Superior temporal gyrus (tissue), 1 donor: ENCODE results near the gene CAMK2N1.
"Not testable (repeated sequence)": the region's sequence is repeated elsewhere in the genome, so short reads cannot be mapped to it uniquely, and the experiment has no call there.

Source experiments
- DNase-seq: peaks from one replicate; pipeline ENCODE4 v3.0.0-alpha.2; 2016; ENCODE audit errors: extremely low spot score

The CAMK2N1 gene

DNA sequence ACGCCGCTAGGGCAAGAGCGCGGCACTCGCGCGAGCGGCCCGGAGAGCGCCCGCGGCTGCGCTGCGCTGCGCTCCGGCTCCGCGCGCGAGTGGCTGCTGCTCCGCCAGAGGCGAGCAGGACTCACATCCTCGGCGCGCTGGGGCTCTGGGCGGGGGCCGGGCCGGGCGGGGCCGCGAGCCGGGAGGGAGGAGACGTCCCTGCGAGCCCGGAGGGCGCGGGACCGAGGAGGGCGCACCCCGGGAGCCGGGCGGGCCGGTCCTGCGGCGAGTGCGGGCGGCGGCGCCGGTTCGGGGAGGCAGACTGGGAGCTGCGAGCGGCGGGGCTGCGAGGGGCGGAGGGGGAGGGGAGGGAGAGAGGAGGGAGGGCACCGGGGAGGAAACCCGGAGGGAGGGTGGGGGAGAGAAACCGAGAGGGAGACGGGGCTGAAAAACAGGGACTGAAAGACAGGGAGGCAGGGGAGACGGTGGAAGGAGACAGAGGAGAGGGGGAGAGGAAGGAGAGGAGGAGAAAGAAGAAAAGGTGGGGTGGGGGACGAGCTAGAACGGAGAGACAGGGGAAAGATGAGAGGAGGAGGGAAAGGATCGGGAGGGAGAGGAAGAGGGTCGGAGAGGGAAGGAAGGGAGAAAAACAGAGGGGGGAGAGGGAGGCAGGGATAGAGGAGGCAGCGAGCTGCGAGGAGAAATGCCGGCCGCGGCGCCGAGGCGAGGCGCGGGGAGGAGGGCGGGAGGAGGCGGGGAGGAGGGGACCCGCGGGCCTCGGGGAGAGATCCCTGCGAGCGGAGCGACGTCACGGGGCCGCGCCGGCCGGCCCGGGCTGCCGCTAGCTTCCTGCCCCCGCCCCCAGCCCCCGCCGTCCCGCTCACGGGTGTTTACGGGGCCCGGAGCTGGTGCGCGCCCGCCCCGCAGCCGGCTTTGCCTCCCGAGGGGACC is at the start of gene CAMK2N1:
TSS of gene CAMK2N1 (minus strand) at position 684 of the 930 bp plus-strand sequence. CDS start 831 bp downstream, outside the sequence.
- peak; percentile 79 for DNase-seq

DNA sequence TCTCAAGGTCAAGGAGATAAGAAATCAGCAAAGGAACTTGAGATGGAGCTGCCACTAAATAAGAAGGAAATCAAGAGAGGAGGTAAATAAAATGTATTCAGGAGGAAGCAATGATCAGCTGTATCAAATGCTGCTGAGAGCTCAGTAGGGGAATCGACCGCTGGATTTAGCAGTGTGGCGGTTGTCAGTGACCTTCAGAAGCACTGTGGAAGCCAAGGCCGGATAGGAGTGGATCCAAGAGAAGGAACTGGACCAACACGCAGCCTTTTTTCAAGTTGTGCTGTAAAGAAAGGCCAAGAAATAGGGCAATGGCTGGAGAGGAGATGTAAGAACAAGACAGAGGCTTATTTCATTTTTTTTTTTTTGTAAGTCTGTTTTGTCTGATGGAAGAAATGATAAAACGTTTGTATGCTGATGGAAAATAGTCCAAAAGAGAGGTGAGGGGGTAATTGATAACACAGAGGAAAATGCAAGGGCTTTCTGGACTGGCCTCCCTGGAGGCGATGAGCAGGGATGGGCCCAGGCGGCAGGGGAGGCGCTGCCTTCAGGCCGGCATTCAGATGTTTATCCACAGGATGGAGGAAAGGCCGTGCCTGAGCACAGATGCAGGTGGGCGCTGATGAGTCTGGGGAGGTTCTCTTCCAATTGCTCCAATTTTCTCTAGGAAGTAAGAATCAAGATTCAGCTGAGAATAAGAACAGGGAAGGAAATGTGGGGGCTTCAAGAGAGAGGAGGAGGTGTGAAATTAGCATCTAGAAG is 48.8 kb upstream of the CAMK2N1 start:
- no peak for DNase-seq

DNA sequence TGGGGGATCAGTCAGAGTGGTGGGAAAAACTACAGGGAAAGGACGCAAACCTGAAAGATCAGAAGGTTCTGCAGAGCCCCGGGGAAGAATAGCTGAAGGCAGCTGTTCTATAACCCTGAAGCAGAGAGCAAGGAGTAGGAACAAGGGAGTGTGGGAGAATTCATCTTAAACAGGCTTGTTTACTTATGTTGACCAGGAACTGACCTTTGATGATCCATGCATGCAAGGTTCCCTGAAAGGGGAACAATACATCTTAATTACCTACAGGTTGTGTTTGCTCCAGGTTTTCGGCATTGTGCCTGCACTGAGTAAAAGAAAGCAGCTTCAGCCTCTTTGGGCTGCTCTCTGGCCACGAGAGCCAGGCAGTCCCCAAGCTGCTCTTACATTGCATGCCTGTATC is 47.6 kb upstream of the CAMK2N1 start:
- DNase-seq = no peak

DNA sequence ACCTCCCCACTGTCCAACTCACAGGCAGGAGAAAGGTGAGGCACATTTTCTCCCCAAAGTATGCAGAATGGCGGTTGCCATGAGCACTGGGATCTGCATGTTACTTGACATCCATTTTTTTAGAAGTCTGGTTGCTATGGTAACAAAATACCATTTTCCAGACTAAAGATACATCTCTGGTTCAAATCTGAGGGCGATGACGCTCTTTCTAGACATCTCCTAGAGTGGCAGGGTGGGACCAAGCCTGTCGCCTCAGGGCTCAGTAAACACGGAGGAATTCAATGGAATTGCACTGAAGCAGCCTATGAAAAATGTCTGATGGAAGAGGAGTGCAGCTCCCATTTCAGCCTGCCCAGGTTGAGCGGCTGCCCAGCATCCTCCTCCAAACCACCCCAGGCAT is 44.9 kb upstream of the CAMK2N1 start:
- DNase-seq = peak; percentile 50

DNA sequence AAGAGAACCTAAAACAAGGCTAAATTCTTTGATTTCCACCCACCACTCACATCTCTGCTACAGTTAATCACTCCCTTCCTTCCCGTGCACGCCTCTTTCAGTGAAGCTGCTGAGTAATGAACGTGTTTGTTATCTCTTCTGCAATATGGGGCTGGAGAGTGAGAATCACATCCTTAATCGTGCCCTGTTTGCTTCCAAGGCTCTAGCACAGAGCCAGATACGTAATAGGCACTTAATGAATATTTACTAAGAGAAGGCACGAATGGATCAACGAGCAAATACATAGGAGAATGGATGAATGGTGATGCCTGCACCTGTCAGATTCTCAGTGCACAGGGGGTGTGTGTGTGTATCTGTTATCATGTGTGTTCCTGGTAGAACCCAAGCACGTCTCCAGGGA is 44.3 kb upstream of the CAMK2N1 start:
- peak; percentile 15 for DNase-seq

DNA sequence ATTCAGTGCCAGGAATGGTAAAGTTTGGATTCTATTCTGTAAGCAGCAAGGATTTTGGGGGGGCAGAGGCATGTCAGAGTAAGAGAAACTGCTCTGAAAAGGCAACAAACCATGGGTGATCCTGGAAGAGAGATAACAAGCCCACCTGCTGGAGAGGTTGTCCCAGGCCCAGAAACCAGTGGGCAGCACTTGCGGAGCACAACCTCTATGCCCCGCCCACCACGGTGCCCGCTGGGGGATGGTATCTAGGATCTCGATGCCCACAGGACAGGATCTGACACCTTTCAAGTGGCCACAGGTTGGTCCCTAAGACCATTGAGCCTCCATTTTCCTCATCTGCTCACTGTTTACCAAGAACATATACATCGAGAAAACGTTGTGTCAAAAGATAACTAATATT is 42.2 kb upstream of the CAMK2N1 start:
- no peak for DNase-seq

DNA sequence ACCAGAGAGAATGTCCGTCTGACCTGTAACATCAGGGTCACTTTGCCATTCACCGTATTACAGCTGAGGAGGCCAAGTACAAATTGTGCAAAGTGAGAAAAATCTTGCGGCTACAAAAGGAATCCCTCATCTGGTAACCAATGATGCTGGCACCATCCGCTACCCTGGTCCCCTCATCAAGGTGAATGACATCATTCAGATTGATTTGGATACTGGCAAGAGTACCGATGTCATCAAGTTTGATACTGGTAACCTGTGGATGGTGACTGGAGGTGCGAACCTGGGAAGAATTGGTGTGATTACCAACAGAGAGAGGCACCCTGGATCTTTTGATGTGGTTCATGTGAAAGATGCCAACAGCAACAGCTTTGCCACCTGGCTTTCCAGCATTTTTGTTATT is 40.3 kb upstream of the CAMK2N1 start:
- no peak for DNase-seq

DNA sequence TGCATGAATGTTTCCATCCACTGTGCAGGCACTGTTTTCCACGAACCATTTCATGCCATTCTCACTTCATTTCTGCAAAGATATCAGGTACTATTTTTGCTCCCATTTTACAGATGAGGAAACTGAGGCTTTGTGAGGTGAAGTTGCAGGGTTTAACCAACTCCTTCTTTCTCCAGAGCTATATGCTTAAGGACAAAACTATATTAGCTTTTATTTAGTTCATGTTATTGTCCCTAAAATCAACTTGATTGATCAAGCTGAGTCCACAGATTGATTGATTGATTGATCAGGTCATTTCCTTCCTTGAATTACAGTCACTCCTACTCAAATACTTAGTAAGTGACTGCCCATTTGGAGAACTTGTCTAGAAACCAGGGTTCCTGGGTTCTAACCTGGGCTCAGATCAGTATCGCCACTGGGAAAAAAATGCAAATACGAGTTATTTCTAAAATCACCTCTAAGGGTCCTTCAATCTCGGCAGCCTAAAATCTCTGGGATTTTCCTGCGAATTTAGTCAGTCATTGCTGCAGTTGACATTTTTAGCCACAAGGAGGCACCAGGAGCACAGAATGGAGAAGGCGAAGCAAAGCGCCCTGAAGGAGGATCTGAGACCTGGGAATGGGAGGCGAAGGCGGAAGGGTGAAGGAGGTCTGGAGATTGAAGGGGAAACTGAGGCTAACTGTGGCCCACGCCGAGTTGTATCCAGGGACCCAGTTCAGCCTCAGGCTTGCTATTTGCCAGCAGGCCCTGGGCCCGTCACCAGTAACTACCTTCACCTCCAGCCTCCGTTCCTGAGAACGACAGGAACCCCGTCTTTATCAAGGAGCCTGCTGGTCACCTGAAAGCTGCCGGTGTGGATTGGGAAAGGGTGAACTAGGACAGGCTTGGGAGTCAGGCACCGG is 36.2 kb upstream of the CAMK2N1 start:
- peak; percentile 93 for DNase-seq

DNA sequence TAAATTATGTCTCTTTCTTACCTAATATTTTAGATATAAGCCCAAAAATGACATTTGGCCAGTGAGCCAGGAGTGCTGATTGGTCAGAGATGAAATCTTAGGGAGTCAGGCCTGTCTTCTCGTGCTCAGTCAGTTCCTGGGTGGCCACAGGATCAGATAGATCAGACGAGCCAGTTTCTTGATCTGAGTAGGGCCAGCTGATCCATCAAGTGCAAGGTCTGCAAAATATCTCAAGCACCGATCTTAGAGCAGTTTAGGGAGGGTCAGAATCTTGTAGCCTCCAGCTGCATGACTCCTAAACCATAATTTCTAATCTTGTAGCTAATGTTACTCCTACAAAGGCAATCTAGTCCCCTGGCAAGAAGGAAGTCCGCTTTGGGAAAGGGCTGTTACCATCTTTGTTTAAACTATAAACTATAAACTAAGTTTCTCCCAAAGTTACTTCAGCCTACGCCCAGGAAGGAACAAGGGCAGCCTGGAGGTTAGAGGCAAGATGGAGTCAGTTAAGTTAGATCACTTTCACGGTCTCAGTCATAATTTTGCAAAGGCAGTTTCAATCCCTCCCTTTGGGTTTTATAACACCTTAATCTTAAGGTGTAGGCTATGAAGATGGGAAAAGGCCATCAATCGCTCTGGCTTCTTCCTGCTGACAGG is 33.7 kb upstream of the CAMK2N1 start:
- DNase-seq = not testable (repeated sequence)

DNA sequence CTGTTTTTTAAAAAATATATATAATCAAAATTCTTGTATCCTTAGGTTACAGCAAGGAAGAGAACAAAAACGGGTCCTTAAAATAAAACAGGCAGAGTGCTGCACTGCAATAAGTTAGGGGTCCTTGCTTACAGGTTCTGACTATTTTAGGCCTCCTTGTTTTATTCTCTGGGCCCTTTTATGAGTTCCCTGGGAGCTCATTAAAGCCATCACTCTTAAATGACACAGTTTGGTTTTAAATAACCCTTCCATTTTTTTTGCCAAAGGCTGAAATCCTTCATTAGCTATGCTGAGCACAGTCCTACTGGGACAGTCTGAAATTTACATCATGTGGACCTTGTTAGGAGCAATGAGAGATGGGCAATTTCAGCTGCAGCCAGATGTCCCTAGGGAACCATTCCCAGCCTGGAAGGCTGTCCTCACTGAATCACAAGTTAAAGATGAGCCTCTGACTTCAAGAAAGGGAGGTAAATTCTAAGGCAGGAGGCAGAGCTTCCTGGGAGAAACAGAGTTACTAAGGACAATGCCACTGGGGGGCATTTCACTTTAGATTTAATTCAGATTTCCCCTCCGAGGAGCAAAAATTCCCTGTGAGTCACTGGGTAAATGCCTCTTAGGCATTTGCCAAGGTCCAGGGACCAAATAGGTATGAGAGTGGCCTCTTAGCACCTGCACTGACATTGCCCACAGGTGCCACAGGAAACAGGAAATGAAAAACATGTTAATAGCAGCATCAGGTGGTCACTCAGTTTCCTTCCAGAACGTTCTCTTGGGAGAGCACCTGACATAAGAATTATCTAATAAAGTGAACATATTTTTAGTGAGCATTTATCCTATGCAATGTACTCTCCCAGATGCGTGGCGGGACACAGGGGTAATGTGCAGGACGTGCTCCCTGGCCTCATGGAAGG is 25.8 kb upstream of the CAMK2N1 start:
- DNase-seq = no peak

DNA sequence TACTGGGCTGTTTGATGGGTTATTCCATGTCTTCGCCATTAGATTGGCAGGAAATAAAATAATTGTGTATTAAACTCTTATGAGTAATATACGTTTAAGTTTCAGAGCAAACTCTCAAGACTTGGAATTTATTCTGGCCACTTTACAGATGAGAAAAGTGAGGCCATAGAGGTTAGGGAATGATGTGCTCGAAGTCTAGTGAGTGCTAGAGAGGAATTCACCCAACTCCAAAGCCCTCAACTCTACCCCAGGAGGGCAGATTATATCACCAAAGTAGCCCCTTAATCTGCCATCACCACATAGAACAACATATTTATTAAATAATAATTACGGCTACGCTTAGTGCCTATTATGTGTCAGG is 22.4 kb upstream of the CAMK2N1 start:
- no peak for DNase-seq

DNA sequence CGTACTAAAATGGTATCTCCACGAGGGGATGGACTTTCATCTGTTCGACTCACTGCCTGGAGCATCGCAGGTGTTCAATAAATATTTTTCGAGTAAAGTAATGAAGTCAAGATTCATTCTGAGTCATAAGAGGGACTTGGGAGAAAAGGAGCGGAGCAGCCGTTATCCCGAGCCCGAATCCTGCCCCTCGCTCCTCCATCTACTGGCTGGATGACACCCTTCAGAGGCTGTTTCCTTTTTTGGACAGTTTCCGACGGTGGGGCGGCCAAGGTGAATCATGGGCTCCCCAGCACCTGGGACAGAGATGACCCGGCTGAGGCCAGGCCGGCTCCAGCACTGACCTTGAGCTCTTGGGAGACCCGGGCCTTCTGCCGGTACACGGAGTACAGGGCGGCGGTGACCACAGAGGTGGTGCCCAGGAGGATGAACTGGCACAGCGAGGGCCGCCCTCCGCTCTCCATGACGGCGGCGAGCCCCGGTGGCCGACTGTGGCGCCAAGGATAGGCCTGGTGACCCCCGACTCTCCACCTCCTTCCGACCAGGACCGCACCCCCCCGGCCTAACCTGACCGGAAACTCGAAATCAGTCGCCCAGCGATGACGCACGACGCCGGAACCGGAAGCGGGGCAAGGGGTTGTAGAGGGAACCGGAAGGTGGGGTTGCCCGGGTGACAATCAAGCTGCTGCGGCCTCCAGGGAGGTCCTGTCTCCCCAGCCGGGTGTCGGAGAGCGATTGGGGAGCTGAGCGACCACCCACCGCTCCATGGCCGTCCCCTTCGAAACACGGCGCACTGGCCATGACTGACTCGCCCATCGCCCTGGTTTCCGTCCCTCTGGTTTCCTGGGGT is 21.8 kb upstream of the CAMK2N1 start, which contains the start of gene MUL1:
TSS of gene MUL1 (minus strand) at position 588 of the 847 bp plus-strand sequence. CDS start at position 461, 127 bp downstream.
- peak; percentile 96 for DNase-seq

DNA sequence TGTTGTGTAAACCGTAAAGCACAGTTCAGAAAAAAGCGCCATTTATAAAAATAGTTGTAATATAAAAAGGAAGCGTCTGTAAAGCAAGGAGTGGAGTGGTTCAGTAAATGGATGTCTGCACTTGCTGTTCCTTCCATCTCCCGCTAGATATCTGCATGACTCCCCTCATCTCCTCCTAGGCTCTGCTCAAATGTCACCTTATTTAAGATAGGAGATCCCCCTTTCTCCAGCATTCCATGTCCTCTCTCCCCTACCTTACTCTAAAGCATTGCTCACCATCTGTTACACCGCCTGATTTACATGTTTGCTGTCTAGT is 21.2 kb upstream of the CAMK2N1 start:
- DNase-seq = no peak

DNA sequence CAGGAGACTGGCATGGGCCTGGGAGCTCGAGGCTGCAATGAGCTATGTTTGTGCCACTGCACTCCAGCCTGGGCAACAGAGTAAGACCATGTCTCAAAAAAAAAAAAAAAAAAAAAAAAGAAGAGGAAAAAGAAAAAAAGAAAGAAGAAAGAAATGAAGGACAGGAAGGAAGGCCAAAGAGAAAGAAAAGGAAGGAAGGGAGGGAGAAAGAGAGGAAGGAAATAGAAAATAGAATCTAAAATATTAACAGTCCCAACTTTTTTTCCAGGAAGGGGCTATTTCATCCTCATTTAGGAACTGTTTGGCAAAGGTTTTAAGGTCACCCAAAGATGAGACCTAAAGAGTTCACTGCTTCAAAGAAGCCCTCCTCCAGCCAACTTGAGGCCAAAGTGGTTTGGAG is 19.5 kb upstream of the CAMK2N1 start:
- no peak for DNase-seq

DNA sequence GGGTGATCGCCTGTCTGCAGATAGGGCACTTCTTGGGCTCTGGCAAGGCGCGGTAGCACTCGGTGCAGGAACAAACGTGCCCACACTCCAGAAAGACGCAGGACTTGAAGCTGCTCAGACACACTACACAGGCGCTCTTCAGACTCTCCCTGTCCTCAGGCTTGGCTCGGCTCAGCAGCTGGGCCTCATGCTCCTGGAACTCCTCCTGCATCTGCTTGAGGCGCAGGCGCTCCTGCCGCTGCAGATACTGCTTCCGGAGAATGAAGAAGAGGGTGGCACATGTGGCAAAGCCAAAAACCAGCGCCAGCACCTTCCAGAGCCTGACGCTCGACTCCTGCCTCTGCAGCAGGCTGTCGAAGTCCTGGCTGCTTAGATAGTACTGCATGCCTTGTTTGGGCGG is 14.7 kb upstream of the CAMK2N1 start:
- no peak for DNase-seq

DNA sequence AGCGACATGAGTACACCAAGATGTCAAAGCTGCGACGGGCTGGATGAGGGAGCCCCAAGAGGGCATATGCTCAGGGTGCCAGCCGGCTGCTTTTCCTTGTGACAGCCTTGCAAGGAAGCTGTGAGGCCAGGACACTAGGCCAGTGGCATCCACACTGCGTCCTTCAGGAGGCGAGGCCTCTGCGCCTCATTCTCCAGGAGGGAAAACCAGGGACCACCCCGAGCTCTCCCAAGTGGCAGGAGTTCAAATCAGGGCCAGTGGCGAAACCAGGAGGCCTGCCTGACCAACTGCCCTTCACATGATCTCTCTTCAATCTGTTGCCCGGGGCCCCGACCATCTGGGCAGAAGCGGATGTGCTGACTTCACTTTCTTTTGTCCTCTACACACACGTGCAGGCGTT is 13.7 kb upstream of the CAMK2N1 start:
- DNase-seq = no peak

DNA sequence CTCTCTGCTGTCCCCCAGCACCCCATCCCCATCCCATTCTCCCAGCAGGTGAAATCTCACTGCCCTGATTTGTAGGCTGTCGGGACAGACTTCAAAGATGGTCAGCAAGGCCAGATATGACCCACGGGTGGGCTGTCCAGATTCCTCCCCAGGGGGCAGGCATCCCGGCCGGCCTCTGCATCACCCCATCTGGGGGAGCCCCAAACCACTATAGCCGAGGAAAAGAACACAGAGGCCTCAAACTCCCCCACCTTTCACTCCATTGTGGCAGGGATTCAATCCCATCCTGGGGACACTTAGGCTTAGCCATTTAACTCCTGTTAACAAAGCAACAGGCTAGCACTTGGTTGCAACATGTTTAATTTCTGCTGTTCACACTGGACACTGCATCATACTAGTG is 13.1 kb upstream of the CAMK2N1 start:
- no peak for DNase-seq

DNA sequence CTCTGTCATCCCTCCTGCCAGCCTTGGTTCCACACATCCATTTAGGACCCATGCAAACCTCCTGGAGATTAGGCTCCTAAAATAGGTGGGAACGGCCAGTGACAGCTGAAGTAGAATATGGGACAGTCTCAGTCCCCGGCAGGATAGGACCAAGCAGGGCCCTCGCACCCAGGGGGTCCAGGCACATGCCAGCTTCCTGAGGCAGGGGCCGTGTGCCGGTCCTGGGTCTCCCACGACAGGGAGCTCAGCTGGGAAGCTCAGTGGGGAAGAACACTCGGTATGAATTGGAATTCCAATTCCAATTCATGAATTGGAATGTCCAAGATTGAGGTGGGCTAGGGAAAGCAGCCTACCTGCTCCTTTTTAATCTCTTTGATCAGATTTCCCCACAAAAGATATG is 12.1 kb upstream of the CAMK2N1 start:
- no peak for DNase-seq

DNA sequence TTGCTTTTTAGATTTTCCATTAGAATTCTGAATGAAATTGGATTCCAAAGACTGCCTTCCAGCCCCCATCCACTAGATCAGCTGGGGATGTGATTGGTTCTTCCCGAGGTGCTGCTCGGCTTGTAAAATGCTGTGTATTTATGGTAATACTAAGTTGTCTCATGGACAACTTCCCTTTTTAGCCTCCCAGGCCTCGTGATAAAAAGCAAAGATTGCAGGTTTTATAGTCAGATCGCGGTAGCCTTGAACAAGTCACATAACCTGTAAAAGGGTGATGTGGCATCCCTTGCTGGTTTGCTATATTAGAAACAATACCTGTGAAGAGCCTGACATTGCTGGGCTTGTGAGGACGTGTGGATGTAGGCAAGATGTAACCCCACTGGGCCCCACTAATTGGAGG is 11.5 kb upstream of the CAMK2N1 start:
- no peak for DNase-seq
